AG04449 (cell line): ENCODE measurements around the gene CCDC146.

Source experiments
- CTCF ChIA-PET: fragments of 350-600 bp; formaldehyde crosslinking; extraction: SDS; loops from one replicate; lab custom pipeline; 2021; ENCODE audit warnings: antibody characterized with exemption; lab: Yijun Ruan, JAX
- POLR2A ChIA-PET: fragments of 400-600, 350-600 bp; formaldehyde crosslinking; extraction: SDS; loops from one replicate; lab custom pipeline; 2020; ENCODE audit warnings: antibody characterized with exemption, inconsistent platforms; lab: Yijun Ruan, JAX
- DNase-seq: peaks from one replicate; pipeline ENCODE4 v3.0.0-alpha.2; 2010; ENCODE audit warnings: low read depth, low spot score
- H3K4me3 ChIP-seq: 2 replicates; pipeline ENCODE4 v1.5.1; 2011; ENCODE audit warnings: low read depth, mild to moderate bottlenecking, control low read depth, low read length
- CTCF ChIP-seq: IDR thresholded peaks from one replicate; pipeline ENCODE4 v1.5.1; 2011; ENCODE audit warnings: mild to moderate bottlenecking, moderate library complexity, low read length, control low read depth, inconsistent platforms; ENCODE audit not compliant: insufficient read depth; ENCODE audit errors: missing control alignments

CCDC146 gene

GRCh38 chr7:77282897-77283296, 160.5 kb downstream of the CCDC146 start:
- POLR2A ChIA-PET, result no interaction called here
- CTCF ChIA-PET, result no interaction called here
- DNase-seq, result no peak
- no peak for TF ChIP-seq CTCF
- no peak overlapping the region for H3K4me3 ChIP-seq

- DNase-seq, result no peak
- no peak for TF ChIP-seq CTCF
- H3K4me3 ChIP-seq, result no peak overlapping the region
- CTCF ChIA-PET, result no interaction called here
- POLR2A ChIA-PET, result no interaction called here
These were observed 161.6 kb downstream of the CCDC146 start for GRCh38 chr7:77284005-77284404.

GRCh38 chr7:77284616-77285015, 162.2 kb downstream of the CCDC146 start:
- no peak overlapping the region for H3K4me3 ChIP-seq
- DNase-seq, result no peak
- POLR2A ChIA-PET, result no interaction called here
- CTCF ChIA-PET, result no interaction called here
- TF ChIP-seq CTCF, result no peak

GRCh38 chr7:77288676-77289320, 166.4 kb downstream of the CCDC146 start:
- DNase-seq, result no peak
- TF ChIP-seq CTCF, result no peak
- ChIA-PET POLR2A (no interaction called here), CTCF (no interaction called here)
- H3K4me3 ChIP-seq, result no peak overlapping the region

GRCh38 chr7:77289387-77289786, 167.0 kb downstream of the CCDC146 start:
- POLR2A ChIA-PET, result no interaction called here
- no peak for TF ChIP-seq CTCF
- no peak for DNase-seq
- H3K4me3 ChIP-seq, result no peak overlapping the region
- CTCF ChIA-PET, result no interaction called here

- CTCF ChIA-PET, result no interaction called here
- DNase-seq, result no peak
- no peak overlapping the region for H3K4me3 ChIP-seq
- POLR2A ChIA-PET, result no interaction called here
- TF ChIP-seq CTCF, result no peak
These were observed 168.0 kb downstream of the CCDC146 start for GRCh38 chr7:77290425-77290824.
